Ishikawa (cell line): Measurements from ENCODE around the gene ZNF318.

Experiments used
- CEBPB ChIP-seq: IDR thresholded peaks from 2 replicates; pipeline ENCODE4 v1.6.1; 2012
- EGR1 ChIP-seq: IDR thresholded peaks from 2 replicates; pipeline ENCODE4 v1.6.1; 2012
- RAD21 ChIP-seq: IDR thresholded peaks from 2 replicates; pipeline ENCODE4 v1.6.1; 2012; ENCODE audit warnings: low read depth
- REST ChIP-seq: IDR thresholded peaks from 2 replicates; pipeline ENCODE4 v1.6.1; 2012; ENCODE audit warnings: low read depth, mild to moderate bottlenecking
- TCF12 ChIP-seq: IDR thresholded peaks from 2 replicates; pipeline ENCODE4 v1.6.1; 2012; ENCODE audit warnings: low read depth
- TF ChIP-seq, protein P1 (sequence below): IDR thresholded peaks from 2 replicates; pipeline ENCODE4 v1.6.1; 2012
- TF ChIP-seq, protein P2 (sequence below): IDR thresholded peaks from 2 replicates; pipeline ENCODE4 v1.6.1; 2012

- TF ChIP-seq, protein P1, sequence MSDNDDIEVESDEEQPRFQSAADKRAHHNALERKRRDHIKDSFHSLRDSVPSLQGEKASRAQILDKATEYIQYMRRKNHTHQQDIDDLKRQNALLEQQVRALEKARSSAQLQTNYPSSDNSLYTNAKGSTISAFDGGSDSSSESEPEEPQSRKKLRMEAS: no peak
- no peak for TF ChIP-seq RAD21
- TF ChIP-seq EGR1: no peak
- TF ChIP-seq REST: no peak
- TF ChIP-seq TCF12: no peak
- no peak for TF ChIP-seq CEBPB
- TF ChIP-seq, protein P2, sequence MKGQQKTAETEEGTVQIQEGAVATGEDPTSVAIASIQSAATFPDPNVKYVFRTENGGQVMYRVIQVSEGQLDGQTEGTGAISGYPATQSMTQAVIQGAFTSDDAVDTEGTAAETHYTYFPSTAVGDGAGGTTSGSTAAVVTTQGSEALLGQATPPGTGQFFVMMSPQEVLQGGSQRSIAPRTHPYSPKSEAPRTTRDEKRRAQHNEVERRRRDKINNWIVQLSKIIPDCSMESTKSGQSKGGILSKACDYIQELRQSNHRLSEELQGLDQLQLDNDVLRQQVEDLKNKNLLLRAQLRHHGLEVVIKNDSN: no peak
These were observed 78.5 kb downstream of the ZNF318 start for GRCh38 chr6:43290905-43291355.
